K562 (cell line): ENCODE results near the gene ITPR1. TPM values are rescaled to one million over a fixed set of nuclear protein-coding genes. Genes with fewer than 3 reads are reported as not detected.

Source experiments
- CBX3 ChIP-seq, 2 experiments: IDR thresholded peaks; 1 replicate in 1 of 2; 2 replicates in 1 of 2; pipeline ENCODE4 v1.6.1; 2012; ENCODE audit warnings: inconsistent platforms in 2 of 2, low read length in 2 of 2, borderline replicate concordance in 1 of 2, control low read depth in 1 of 2
- CC2D1A ChIP-seq: fragments of 450-650 bp; IDR thresholded peaks from 2 replicates; pipeline ENCODE4 v1.6.1; 2017; ENCODE audit warnings: mild to moderate bottlenecking
- CLOCK ChIP-seq: fragments of 250-450 bp; sonication (Bioruptor Pico); IDR thresholded peaks from 2 replicates; pipeline ENCODE4 v1.4.0; 2020; ENCODE audit warnings: mild to moderate bottlenecking, moderate library complexity, borderline replicate concordance
- DACH1 ChIP-seq: fragments of 450-650 bp; IDR thresholded peaks from 2 replicates; pipeline ENCODE4 v1.6.1; 2018; ENCODE audit not compliant: partially characterized antibody
- EP300 ChIP-seq: IDR thresholded peaks from 2 replicates; pipeline ENCODE4 v1.6.1; 2012; ENCODE audit warnings: low read length, improper control_type of control experiment
- ESRRA ChIP-seq: fragments of 450-650 bp; IDR thresholded peaks from 2 replicates; pipeline ENCODE4 v1.6.1; 2014; ENCODE audit warnings: low read depth, mild to moderate bottlenecking, moderate library complexity, borderline replicate concordance
- FOXJ3 ChIP-seq: sonication (generic); formaldehyde crosslinking; IDR thresholded peaks from 2 replicates; pipeline ENCODE4 v1.4.0; 2020; ENCODE audit warnings: mild to moderate bottlenecking, missing genetic modification reagents
- FOXP4 ChIP-seq: sonication (generic); formaldehyde crosslinking; IDR thresholded peaks from 2 replicates; pipeline ENCODE4 v1.8.0; 2022; ENCODE audit warnings: mild to moderate bottlenecking, missing genetic modification reagents, borderline replicate concordance
- HBP1 ChIP-seq: fragments of 450-650 bp; formaldehyde crosslinking; IDR thresholded peaks from 2 replicates; pipeline ENCODE4 v1.4.0; 2022; ENCODE audit warnings: missing genetic modification characterization
- HDAC1 ChIP-seq, 2 experiments: fragments of 450-650 bp; IDR thresholded peaks; 2 replicates each; pipeline ENCODE4 v1.6.1; 2016 to 2017; ENCODE audit warnings: inconsistent platforms in 1 of 2, mild to moderate bottlenecking in 1 of 2, moderate library complexity in 1 of 2
- HDAC2 ChIP-seq: fragments of 450-650 bp; IDR thresholded peaks from 2 replicates; pipeline ENCODE4 v1.6.1; 2016; ENCODE audit warnings: mild to moderate bottlenecking
- HSF4 ChIP-seq: fragments of 250-450 bp; sonication (Bioruptor Pico); IDR thresholded peaks from 2 replicates; pipeline ENCODE4 v2.1.2; 2022; ENCODE audit warnings: mild to moderate bottlenecking, moderate library complexity, borderline replicate concordance
- LCOR ChIP-seq: sonication (generic); formaldehyde crosslinking; IDR thresholded peaks from 2 replicates; pipeline ENCODE4 v1.8.0; 2022; ENCODE audit warnings: mild to moderate bottlenecking, missing genetic modification reagents
- MAFF ChIP-seq: IDR thresholded peaks from 2 replicates; pipeline ENCODE4 v1.6.1; 2012; ENCODE audit warnings: low read length, improper control_type of control experiment
- MEIS2 ChIP-seq: fragments of 450-650 bp; IDR thresholded peaks from 2 replicates; pipeline ENCODE4 v1.6.1; 2014; ENCODE audit warnings: mild to moderate bottlenecking; ENCODE audit not compliant: partially characterized antibody
- PHF21A ChIP-seq: fragments of 450-650 bp; IDR thresholded peaks from 2 replicates; pipeline ENCODE4 v1.6.1; 2017; ENCODE audit warnings: low read depth, borderline replicate concordance
- SNRNP70 ChIP-seq: fragments of 200-400 bp; formaldehyde crosslinking; optimal IDR thresholded peaks from 2 replicates; pipeline ENCODE3; 2017; ENCODE audit warnings: low read depth, low read length
- TAF7 ChIP-seq: fragments of 450-650 bp; IDR thresholded peaks from 2 replicates; pipeline ENCODE4 v1.6.1; 2016; ENCODE audit warnings: missing genetic modification characterization, missing compliant biosample characterization
- TBL1XR1 ChIP-seq, 2 experiments: IDR thresholded peaks; 2 replicates each; pipeline ENCODE4 v1.6.1; 2012; ENCODE audit warnings: improper control_type of control experiment in 2 of 2, low read length in 2 of 2, mild to moderate bottlenecking in 1 of 2
- TEAD1 ChIP-seq, 2 experiments: fragments of 450-650 bp in 1 of 2; sonication (generic) in 1 of 2; formaldehyde crosslinking; IDR thresholded peaks; 2 replicates each; pipeline versions ENCODE4 v1.4.0 to v1.8.0; 2020 to 2022; ENCODE audit warnings: mild to moderate bottlenecking in 2 of 2, missing genetic modification reagents in 1 of 2
- ZNF217 ChIP-seq: sonication (generic); formaldehyde crosslinking; IDR thresholded peaks from 2 replicates; pipeline ENCODE4 v1.8.0; 2022; ENCODE audit warnings: mild to moderate bottlenecking, missing genetic modification reagents
- polyA plus RNA-seq, 8 experiments: library from polyadenylated mRNA; depleted of rRNA in 4 of 8; stranded (reverse) in 5 of 8; unstranded in 3 of 8; fragments of >200 nt; fragmentation: Nextera tagmentation in 2 of 8; fragmentation: Illumina TruSeq in 1 of 8; extraction: Ambion mirVana in 2 of 8; extraction: Trizol in 1 of 8; gene quantifications; 2 replicates each; pipeline versions ENCODE4 v1.2.1 to v1.2.3, GENCODE V29; 2011 to 2014; ENCODE audit warnings: inconsistent platforms in 1 of 8, missing spikeins in 1 of 8
- total RNA-seq, 7 experiments: library from RNA; depleted of rRNA in 6 of 7; stranded (reverse); fragments of >200 nt in 6 of 7; fragmentation: Illumina TruSeq in 2 of 7; extraction: Trizol in 2 of 7; gene quantifications; 2 replicates each; pipeline versions ENCODE4 v1.2.1 to v1.2.3, GENCODE V29; 2011 to 2021; ENCODE audit warnings: low replicate concordance in 1 of 7

Gene ITPR1
- total and polyA plus RNA-seq, 9 of the 15 experiments (the other 6 are each of a cell fraction or from before 2014, with no cell fraction given) = 22.4 to 40.0 (median 27.4) TPM

- 0 out of 2 replicates have a peak, but pooled peaks have one; percentile 38 for TF ChIP-seq CLOCK (CRISPR knock-in tag)
- TF ChIP-seq CBX3 (IDR thresholded peaks at IDR 0.05; ENCODE audit: borderline replicate concordance in 1 of 2, low read length in 2 of 2) = 0 out of 3 replicates have a peak, but pooled peaks of 1 of the 2 experiments have one; percentile 23
- peak; percentile 84; the same call in 1 of the 2 replicates for TF ChIP-seq HDAC2
- TF ChIP-seq ZNF217 (CRISPR knock-in tag) = no peak
- TF ChIP-seq TEAD1 (CRISPR knock-in tag; IDR thresholded peaks at IDR 0.05) = peak in 1 of 2 experiments; percentile 69; a peak in 1 of 4 replicates
- 0 out of 2 replicates have a peak, but pooled peaks have one; percentile 20 for TF ChIP-seq LCOR (CRISPR knock-in tag)
- no peak for TF ChIP-seq EP300
- peak; percentile 75; the same call in 1 of the 2 replicates for TF ChIP-seq FOXP4
- TF ChIP-seq HSF4 (CRISPR knock-in tag) = peak; percentile 81; the same call in 1 of the 2 replicates
- TF ChIP-seq HDAC1 (IDR thresholded peaks at IDR 0.05) = peak; percentile 51 to 80; a peak in 3 of 4 replicates
- TF ChIP-seq TAF7 (tag) = no peak
- no peak for TF ChIP-seq PHF21A
- peak; percentile 15 for TF ChIP-seq MEIS2
- TF ChIP-seq FOXJ3 = no peak
- no peak for TF ChIP-seq TBL1XR1 (IDR thresholded peaks at IDR 0.05; ENCODE audit: low read length in 2 of 2)
- no peak for TF ChIP-seq ESRRA
- TF ChIP-seq MAFF = no peak
- no peak for TF ChIP-seq DACH1
- no peak for TF ChIP-seq HBP1 (CRISPR knock-in tag)
- no peak for TF ChIP-seq SNRNP70
- no peak for TF ChIP-seq CC2D1A
Measured at GRCh38 chr3:4814904-4815574, 321.9 kb downstream of the ITPR1 start (continued).
